NCI-H524 treated with DMSO at 0.1 percent for 48 hours (cell line): ENCODE measurements around the gene THBS4.
"Not testable (repeated sequence)": the region's sequence is repeated elsewhere in the genome, so short reads cannot be mapped to it uniquely, and the experiment has no call there.

Source experiments
- DNase-seq: peaks from one replicate; lab custom pipeline; 2025; lab: John Stamatoyannopoulos, UW

THBS4 gene

DNA sequence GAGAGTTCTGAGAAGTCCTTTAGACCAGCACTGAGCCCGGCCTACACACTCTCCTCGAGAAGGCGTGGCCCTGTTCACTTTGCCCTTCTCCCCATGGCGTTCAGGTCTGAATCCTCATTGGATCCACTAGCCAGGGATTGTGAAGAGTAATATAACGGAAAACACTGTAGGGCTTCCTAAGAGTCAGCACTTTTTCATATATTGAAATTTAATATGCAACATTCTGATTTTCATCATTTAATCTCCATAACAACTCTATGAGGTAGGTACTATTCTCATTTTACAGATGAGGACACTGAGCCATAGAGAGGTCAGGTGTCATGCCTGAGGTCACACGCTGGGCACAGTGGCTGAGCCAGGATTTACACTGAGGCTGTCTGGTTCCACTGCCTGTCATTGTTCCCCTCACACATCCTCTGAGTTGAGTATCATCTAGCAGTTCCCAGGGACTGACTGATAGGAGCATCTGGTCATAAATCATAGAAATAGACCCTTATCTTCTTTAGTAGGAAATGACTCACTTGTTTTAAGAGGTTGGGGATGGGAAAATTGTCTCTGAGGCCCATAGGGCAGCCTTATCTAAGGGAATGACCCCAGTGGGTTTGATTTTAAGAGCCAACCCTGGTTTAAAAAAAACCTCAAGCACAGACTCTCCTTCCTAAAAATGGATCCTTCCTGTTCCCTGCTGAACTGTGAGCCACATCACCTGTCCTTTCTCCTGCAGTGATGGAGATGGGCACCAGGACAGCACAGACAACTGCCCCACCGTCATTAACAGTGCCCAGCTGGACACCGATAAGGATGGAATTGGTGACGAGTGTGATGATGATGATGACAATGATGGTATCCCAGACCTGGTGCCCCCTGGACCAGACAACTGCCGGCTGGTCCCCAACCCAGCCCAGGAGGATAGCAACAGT is 41.2 kb downstream of the THBS4 start:
- no peak for DNase-seq

DNA sequence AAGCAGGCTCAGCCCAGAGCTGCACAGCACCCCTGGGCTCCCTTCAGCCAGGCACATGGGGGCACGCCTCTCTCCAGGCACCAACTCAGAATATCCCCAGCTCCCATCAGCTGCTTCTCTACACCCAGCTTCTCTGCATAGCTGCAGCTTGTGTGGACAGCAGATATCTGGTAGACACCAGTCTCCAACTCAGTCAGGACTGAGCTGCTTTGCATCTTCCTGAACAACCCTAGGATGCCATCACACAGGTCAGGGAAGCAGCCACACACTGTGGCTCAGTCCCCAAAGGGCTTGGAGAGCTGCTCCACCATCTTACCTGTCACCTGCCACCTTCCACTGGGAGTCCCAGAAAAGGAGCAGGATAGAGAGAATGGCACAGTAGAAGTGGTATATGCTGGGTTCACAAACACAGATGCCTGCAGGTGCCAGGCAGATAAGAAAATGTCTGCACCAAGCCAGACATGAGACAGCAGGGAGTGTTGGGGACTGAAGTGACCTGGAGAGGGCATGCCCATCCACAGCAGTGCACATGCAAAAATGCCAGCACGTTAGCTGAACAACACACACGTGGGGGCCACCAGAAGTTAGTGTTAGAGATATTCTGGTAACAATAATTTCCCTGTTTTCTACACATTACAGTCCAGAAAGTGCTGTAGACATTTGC is 42.0 kb downstream of the THBS4 start:
- no peak for DNase-seq

DNA sequence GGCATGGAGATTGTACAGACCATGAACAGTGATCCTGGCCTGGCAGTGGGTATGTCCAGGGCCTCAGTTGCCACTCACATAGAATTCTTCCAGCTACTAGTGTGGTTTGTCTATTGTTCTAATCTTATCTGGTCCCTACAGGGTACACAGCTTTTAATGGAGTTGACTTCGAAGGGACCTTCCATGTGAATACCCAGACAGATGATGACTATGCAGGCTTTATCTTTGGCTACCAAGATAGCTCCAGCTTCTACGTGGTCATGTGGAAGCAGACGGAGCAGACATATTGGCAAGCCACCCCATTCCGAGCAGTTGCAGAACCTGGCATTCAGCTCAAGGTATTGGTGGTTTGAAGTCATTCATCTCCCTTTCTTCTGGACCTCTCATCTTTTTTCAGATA is 43.8 kb downstream of the THBS4 start:
- DNase-seq = no peak

DNA sequence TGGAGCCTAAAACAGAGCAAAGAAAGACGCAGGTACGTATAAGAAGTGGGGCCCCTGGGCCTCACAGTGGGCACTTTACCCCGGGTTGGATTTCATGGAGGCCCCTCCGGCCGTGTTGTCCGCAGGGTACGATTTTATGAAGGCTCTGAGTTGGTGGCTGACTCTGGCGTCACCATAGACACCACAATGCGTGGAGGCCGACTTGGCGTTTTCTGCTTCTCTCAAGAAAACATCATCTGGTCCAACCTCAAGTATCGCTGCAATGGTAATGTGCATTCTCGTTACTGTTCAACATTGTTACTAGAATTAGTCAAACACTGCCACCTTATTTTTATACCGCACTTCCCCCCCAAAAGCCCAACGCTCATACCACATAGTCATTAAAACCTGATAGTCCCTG is 47.1 kb downstream of the THBS4 start:
- DNase-seq = no peak

DNA sequence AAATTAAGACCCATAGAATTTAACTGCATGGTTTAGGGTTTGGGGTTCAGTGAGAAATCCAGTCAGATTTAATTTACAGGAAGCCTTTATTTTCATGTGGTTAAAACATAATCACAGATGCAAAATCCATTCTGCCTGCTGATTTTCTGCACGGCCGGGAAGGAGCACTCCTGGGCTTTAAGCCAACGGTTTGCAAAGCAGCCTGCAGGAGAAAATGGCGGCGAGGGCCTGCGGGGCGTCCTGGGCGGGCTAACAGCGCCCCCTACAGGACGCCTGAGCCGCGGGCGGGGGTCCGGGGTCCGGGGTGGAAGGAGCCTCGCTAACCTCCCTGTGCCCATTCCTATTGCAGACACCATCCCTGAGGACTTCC is 47.6 kb downstream of the THBS4 start:
- peak; percentile 50 for DNase-seq

DNA sequence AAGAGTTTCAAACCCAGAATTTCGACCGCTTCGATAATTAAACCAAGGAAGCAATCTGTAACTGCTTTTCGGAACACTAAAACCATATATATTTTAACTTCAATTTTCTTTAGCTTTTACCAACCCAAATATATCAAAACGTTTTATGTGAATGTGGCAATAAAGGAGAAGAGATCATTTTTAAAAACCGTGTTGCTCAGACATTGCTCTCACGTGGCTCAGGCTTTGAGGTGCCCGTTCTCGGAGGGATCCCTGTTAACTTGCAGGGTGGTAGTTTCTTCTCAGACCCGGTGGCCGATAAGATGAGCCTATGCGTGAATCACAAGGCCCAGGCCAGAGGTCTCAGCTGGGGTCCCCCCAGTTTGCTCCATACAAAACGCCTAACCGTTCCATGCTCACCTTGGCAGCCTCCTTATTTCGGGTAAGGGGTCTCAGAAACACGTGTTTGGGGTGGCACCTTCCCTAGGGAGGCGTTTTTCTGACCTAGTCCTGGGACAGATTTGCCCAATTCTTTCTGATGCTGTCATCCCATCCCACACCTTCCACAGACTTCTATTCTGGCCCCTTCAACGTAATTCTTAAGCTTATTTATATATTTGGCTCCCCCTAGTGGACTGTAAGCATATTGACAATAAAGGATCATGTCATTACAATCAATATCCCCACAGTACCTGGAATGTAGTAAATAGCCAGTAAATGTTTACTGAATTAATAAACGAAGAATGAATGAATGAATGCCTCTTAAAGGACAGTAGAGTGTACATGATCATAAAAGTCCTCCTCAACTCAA is 48.1 kb downstream of the THBS4 start:
- no peak for DNase-seq

DNA sequence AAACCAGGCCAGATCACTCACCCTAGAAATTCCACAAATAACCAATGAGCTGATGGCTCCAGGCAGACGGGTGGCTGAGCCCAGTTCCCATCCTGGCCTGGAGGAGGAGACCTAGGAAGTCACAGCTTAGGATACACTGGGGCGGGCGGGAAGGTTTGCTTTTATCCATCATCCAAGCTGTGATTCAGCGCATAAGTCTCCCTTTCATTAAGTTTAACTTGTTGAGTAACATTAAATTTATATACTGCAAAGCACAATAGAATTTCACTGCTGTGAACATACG is 55.7 kb downstream of the THBS4 start:
- DNase-seq = no peak

DNA sequence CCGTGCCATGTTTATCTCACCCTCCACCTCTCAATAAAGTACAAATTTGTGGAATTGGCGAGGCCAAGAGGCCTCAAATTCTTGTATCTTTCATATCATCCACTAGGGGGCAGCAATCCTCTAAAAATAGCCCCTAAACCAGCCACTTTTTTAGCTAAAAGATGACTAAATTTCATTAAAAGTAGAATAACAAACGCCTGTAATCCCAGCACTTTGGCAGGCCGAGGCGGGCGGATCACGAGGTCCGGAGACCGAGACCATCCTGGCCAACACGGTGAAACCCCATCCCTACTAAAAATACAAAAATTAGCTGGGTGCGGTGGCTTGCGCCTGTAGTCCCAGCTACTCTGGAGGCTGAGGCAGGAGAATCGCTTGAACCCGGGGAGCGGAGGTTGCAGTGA is 56.6 kb downstream of the THBS4 start:
- not testable (repeated sequence) for DNase-seq

DNA sequence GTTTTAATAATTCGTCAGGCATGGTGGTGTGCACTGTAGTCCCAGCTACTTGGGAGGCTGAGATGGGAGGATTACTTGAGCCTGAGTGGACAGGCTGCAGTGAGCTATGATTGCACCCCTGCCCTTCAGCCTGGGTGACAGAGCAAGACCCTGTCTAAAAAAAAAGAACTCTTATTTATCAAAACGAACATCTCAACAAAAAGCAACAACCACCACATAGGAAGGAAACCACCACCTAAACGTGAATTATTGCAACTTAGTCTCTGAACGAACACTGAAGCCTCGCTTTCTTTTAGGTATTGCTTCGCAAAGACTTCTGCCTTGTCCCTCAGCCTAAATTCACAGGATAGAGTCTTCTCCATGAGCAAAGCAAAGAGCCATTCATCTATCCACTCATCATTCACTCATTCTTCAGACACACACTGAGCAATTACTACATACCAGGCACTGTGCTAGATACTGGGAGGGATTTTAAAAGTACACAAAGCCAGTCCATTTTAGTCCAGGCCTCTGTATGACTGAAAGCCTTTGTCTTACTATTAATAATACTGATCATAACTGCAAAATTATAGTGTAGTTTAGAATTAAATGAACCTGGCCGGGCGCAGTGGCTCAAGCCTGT is 57.4 kb downstream of the THBS4 start:
- DNase-seq = no peak

DNA sequence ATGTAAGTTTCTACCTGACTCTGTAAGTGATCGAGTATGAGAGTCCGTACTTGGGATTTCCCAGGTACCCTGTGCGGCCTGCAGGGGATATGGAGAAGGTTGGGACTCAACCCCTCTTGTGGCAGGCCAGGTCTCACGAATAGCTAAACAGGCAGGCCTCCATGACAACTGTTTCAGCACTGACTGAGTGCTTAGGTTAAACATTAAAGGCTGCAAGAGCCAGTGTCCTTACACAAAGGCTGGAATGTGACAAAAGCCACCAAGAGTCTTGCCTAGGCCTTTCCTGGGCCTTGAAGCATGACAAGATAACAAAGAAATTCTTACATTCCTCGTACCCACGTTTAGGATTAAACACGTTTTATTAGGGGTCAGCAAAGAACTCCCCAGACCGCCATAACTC is 58.6 kb downstream of the THBS4 start:
- DNase-seq = no peak

DNA sequence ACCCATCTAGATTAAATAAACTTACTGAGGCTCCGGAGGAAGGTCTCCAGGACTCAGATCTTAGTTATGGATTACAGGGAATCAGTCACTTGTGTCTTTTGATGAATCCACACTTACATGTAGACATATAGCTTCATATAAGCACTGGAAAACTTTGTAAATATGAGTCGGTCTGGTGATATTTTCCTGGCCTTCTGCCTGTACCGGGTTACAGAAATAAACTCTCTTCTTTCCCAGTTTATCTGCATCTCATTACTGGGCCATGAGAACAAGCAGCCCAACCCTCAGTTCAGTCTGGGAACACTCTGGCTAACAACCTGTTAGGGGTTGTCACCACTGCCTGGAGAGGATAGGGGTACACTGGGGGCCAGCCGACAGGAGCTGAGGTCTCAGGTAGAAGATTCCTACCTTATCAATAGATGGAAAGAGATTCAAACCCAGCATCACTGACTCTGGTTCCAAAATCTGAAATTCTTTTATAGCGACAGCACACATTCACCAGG is 59.1 kb downstream of the THBS4 start:
- DNase-seq = no peak

DNA sequence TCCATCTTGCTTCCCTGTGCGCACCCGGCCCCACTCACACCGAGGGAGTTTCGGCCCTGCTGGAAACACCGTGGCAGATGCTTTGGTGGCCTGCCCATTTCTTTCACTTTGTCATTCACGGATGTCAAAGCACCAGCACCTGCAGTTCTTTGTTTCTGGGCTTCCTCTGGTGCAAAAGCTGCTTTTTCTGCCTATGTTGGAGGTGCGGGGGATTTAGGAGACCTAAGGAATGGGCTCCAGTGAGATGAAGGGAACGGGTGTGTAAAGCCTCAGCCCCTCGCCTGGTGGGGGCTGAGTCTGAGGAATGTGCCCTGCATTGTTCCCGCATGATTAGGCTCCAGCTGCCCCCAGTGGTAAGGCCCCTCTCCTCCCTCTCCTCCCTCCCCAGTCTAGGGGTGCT is 62.3 kb downstream of the THBS4 start:
- no peak for DNase-seq

DNA sequence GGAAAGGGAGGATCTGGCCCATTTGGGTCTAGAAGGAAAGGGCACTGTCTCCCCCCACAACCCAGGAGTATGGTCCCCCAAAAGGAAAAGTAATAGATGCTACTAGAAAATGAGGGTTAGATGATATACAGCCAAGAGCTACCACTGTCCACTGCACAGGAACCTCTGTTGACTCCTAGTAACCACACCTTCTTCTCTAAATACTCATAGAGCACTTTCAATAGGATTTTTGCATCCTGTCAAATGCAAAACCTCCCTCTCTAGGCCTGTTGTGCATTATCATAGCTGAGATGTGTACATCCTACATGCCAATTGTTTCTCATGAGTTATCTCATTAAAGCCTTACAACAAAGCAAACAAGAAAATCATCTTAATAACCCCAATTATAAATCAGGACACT is 66.8 kb downstream of the THBS4 start:
- no peak for DNase-seq

DNA sequence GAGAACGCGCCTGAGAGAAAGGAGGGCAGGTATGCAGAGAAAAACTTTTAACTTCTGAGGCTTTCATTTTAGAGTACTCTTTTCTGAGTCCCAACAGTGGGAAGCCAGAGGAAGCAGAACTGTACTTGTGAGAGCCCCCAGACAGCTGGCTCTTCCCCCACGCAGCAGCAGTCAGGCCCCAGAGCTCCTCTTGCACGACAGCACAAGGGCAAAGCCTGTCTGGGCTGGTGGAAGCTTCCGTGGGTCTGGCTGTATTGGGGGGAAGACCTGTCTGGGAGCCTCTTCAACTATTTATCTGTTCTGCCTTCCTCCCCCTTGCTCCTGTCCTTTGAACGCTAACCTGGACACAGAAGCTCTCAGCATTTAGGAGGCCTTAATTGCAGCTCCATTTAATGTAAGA is 68.2 kb downstream of the THBS4 start:
- no peak for DNase-seq

DNA sequence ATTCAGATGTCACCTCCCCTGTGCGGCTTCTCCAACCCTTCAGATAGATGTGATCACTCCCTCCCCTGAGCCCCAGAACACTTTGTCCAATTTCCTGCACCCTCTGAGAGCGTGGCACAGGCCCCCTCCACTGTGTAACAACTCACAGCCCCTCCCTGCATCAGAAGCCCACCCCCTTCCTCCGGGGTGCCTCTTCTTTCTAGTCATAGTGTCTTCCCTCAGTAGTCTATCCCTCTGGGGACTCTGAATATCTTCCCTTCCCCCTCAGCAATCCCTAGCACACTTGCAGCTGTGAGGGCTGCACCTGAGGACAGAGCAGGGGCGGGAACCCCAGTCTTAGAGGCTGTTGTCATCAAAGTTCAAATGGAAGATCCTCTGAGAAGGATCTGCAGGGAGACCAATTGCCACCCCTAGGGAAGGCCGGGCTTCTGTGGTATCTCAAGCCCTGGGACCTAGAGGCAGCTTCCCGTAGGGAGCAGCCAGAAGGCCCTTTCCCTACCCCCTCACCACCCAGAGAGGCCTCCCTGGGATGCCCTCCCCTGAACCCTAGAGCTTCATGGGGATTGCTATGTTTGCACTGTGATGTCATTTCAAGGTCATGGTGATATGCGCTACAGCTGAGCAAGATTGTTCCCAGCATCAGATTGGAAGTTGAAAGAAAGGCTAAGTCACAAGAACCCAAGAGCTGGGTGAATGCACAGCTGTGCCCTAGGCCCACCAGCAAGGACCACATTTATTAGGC is 70.7 kb downstream of the THBS4 start:
- DNase-seq = no peak

DNA sequence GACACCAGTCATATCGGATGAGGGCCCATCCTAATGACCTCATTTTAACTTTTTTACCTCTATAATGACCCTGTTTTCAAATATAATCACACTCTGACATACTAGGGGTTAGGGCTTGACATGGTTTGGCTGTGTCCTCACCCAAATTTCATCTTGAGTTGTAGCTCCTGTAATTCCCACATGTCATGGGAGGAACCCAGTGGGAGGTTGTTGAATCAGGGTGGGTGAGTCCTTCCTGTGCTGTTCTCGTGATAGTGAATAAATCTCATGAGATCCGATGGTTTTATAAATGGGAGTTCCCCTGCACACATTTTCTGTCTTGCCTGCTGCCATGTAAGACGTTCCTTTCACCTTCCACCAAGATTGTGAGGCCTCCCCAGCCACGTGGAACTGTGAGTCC is 71.8 kb downstream of the THBS4 start:
- DNase-seq = no peak

DNA sequence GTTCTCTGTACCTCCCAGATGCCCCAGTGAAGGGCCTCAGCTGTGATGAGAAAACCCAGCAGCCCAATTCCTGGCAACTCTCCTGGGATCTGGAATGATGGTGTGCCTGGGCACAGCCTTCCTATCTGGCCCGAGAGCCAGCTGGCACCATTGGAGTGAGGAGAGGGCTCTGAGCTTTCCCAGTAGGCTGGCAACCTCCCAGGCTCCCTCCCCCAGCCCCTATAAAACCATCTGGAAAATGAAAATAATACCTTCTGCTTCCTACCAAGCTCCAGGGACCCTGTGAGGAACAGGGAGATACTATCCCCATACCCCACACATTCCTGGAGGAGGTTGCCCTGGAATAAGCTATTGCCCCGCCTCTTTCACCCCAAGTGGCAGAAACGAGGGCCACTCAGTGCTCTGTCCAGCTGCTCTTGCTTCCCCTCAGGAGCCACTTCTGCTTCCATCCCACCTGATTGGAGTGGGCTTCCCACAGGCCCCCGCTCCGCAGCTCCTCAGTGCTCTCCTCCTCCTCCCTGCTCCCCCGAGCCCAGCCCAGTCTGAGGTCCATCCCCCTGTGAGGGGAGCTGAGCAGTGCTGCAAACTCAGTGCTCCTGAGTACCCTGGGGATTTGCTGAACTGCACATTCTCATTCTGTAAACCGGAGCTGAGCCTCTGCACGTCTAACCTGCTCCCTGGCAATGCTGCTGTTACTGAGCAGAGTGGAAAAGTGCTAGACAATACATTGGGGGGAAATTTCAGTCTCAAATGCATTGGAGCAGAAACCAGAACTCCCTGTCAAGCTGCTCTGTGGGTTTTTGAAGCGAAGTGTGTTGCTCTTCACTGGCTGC is 74.7 kb downstream of the THBS4 start:
- peak; percentile 86 for DNase-seq

DNA sequence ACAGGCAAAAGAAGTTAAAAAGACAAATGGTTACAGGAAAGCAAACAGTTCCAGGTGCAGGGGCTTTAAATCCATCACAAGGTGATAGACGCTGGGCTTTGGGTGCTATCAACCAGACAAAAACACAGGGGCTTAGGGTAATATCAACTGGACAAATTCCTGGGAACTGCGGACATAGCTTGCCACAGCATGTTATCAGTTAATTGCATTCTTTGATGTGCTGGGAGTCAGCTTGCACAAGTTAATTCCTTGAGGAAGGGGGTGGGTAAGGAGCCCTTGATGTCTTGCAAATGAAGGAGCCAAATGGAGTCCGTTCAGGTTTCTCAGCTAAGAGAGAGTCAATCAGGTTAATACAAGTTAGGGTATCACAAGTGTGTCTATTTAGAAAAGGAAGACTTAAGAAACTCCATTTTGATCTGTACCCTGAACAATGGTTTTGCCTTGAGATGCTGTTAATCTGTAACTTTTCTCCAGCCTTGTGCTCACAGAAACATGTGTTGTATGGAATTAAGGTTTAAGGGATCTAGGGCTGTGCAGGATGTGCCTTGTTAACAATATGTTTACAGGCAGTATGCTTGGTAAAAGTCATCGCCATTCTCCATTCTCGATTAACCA is 76.3 kb downstream of the THBS4 start:
- DNase-seq = not testable (repeated sequence)

DNA sequence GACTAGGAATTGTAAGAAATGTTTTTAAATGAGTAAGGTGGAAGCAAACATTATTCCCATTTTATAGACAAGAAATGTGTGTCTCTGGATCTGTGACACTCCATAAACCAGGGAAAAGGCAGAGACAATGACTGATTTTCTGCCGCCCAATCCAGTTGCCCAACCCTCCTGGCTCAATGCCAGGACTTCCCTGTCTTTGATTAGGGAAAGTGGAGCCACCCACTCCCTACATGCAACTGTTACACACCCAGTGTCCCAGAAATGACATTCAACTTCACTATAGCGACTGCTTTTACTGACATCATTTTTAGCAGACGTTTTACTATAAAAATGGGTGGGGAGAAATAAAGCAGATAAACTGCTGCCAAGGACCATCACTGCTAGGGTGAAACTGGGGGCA is 79.7 kb downstream of the THBS4 start:
- no peak for DNase-seq

DNA sequence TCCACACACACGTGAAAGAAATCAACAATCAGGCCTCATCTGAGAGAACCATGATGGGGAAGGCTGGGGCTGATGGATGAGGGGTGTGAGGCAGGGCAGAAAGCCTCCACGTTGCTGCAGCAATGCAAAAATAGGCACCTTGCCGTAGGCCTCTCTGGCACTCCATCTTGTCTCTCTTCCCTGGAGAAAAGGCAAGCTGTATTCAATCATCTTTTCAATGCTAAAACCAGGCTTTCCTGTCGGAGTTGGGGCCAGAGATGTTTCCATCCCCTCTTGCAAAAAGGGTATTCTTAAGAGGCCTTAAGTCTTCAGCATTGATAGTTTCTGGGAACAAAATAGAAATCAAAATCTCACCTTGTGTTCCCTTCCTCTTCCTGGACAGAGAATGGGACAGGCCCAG is 80.9 kb downstream of the THBS4 start:
- no peak for DNase-seq
